ENCODE results near the gene MPEG1. TPM values are rescaled to one million over a fixed set of nuclear protein-coding genes. Genes with fewer than 3 reads are reported as not detected.

MPEG1 gene
- total RNA-seq, 1 experiment from 2014 or later = not detected

GRCh38 chr11:59173964-59174663, 38.6 kb downstream of the MPEG1 start:
- H3K27ac ChIP-seq (ENCODE audit: low read length) = peak overlapping the region; percentile 84
- ATAC-seq = no peak
- intact Hi-C loops (cut with micrococcal nuclease) = no loop called here
- peaks cover 15% of the 10 kb centered on the region for H3K79me2 ChIP-seq (ENCODE audit: low read length)
- no TSS peak for BruUV-seq (replicated peaks)
- H3F3A ChIP-seq (ENCODE audit: low read length, unreplicated experiment) = peaks cover 3% of the 10 kb centered on the region
- peak overlapping the region; percentile 99 for H3K4me2 ChIP-seq (ENCODE audit: low read length)
- ChIA-PET POLR2A (ENCODE audit: unreplicated experiment) (no interaction called here), CTCF (interaction anchor here (0.7 to 1.3 kb wide), 4 partner anchors 12 to 33 kb away, joined by 3 to 8 read pairs (median 4); no protein-coding TSS in a partner anchor)
- H3K4me3 ChIP-seq (ENCODE audit: low read length) = peak overlapping the region; percentile 48
- peak; percentile 67 for DNase-seq
- peak overlapping the region; percentile 20; the same call in 1 of the 2 replicates for H2AFZ ChIP-seq (ENCODE audit: low read length)
- no peaks in the 10 kb centered on the region for H3K36me3 ChIP-seq (ENCODE audit: low read depth, low read length)
- peaks cover 37% of the 10 kb centered on the region for H3K4me1 ChIP-seq (ENCODE audit: insufficient read depth, low read length)
- no peaks in the 10 kb centered on the region for H4K20me1 ChIP-seq (ENCODE audit: low read length)
- peaks cover 11% of the 10 kb centered on the region; the same call in 1 of the 2 replicates for H3K27me3 ChIP-seq (ENCODE audit: low read length)
- peak overlapping the region; percentile 38 for H3K9ac ChIP-seq (ENCODE audit: low read length)
- no peaks in the 10 kb centered on the region for H3K9me3 ChIP-seq (ENCODE audit: low read length)
- no peaks in the 10 kb centered on the region for H3K9me2 ChIP-seq (replicated peaks; ENCODE audit: low read length)
- TF ChIP-seq EZH2 (IDR thresholded peaks at IDR 0.05; ENCODE audit: low read length, unreplicated experiment) (no peak), CTCF (conservative IDR thresholded peaks at IDR 0.05; ENCODE audit: low read depth, low read length) (no peak), EZH2phosphoT487 (IDR thresholded peaks at IDR 0.05; ENCODE audit: borderline replicate concordance, low read length) (no peak)

GRCh38 chr11:59173080-59173963, 39.4 kb downstream of the MPEG1 start:
- H3K4me2 ChIP-seq (ENCODE audit: low read length) = peak overlapping the region; percentile 99
- no peak for TF ChIP-seq EZH2phosphoT487 (IDR thresholded peaks at IDR 0.05; ENCODE audit: borderline replicate concordance, low read length)
- TF ChIP-seq CTCF (conservative IDR thresholded peaks at IDR 0.05; ENCODE audit: low read depth, low read length) = no peak
- TF ChIP-seq EZH2 (IDR thresholded peaks at IDR 0.05; ENCODE audit: low read length, unreplicated experiment) = no peak
- H3K27me3 ChIP-seq (ENCODE audit: low read length) = peaks cover 13% of the 10 kb centered on the region; the same call in 1 of the 2 replicates
- peaks cover 15% of the 10 kb centered on the region for H3K79me2 ChIP-seq (ENCODE audit: low read length)
- H2AFZ ChIP-seq (ENCODE audit: low read length) = peak overlapping the region; percentile 54; the same call in 1 of the 2 replicates
- ATAC-seq (no peak), DNase-seq (no peak)
- peaks cover 3% of the 10 kb centered on the region for H3F3A ChIP-seq (ENCODE audit: low read length, unreplicated experiment)
- H3K9ac ChIP-seq (ENCODE audit: low read length) = 0 out of 2 replicates have a peak overlapping the region, but pooled peaks have one; percentile 2
- H3K4me1 ChIP-seq (ENCODE audit: insufficient read depth, low read length) = peaks cover 37% of the 10 kb centered on the region
- intact Hi-C loops (cut with micrococcal nuclease) = no loop called here
- ChIA-PET POLR2A (ENCODE audit: unreplicated experiment) (no interaction called here), CTCF (interaction anchor here (1.3 to 2.0 kb wide), 2 partner anchors 9 to 13 kb away, joined by 7 to 8 read pairs; no protein-coding TSS in a partner anchor)
- H3K36me3 ChIP-seq (ENCODE audit: low read depth, low read length) = no peaks in the 10 kb centered on the region
- H3K9me2 ChIP-seq (replicated peaks; ENCODE audit: low read length) = no peaks in the 10 kb centered on the region
- H3K9me3 ChIP-seq (ENCODE audit: low read length) = no peaks in the 10 kb centered on the region
- peak overlapping the region; percentile 84 for H3K27ac ChIP-seq (ENCODE audit: low read length)
- H3K4me3 ChIP-seq (ENCODE audit: low read length) = peak overlapping the region; percentile 78
- no TSS peak for BruUV-seq (replicated peaks)
- H4K20me1 ChIP-seq (ENCODE audit: low read length) = no peaks in the 10 kb centered on the region

Data from PC-3 (cell line).